Upper lobe of left lung (tissue), 6 donors: ENCODE measurements around the gene PRMT9. TPM values are rescaled to one million over a fixed set of nuclear protein-coding genes. Genes with fewer than 3 reads are reported as not detected.

Experiments
- ATAC-seq, 2 donors: fragments of 200-7000 bp; cut with Tn5 transposase; one replicate each; pipeline ENCODE4 v1.9.1; 2022; ENCODE audit warnings: mild to moderate bottlenecking in 2 of 2, moderate library complexity in 2 of 2; ENCODE audit not compliant: low FRiP score in 2 of 2
- DNase-seq, 2 donors: peaks; one replicate each; pipeline ENCODE4 v3.0.0-alpha.2; 2019 to 2020
- H3K27ac ChIP-seq, 4 donors: fragments of 200-600 bp; sonication (generic); one replicate each; pipeline ENCODE4 v1.5.1; 2016 to 2019
- H3K27me3 ChIP-seq, 4 donors: fragments of 200-600 bp; sonication (generic); one replicate each; pipeline ENCODE4 v1.5.1; 2017 to 2019
- H3K36me3 ChIP-seq, 4 donors: fragments of 200-600 bp; sonication (generic); one replicate each; pipeline ENCODE4 v1.5.1; 2016 to 2019
- H3K4me1 ChIP-seq, 4 donors: fragments of 200-600 bp; sonication (generic); one replicate each; pipeline ENCODE4 v1.5.1; 2018 to 2019
- H3K4me3 ChIP-seq, 4 donors: fragments of 200-600 bp; sonication (generic); one replicate each; pipeline ENCODE4 v1.5.1; 2017 to 2019; ENCODE audit warnings: mild to moderate bottlenecking in 2 of 4, moderate library complexity in 1 of 4
- H3K9me3 ChIP-seq, 4 donors: fragments of 200-600 bp; sonication (generic); one replicate each; pipeline ENCODE4 v1.5.1; 2018 to 2019
- CTCF ChIP-seq, 6 experiments: fragments of 450-650 bp in 4 of 6; fragments of 200-600 bp in 2 of 6; sonication (generic) in 2 of 6; IDR thresholded peaks; one replicate each; pipeline ENCODE4 v1.5.1; 2016 to 2019; ENCODE audit warnings: antibody characterized with exemption in 6 of 6
- EP300 ChIP-seq, 4 donors: sonication (generic); formaldehyde crosslinking; IDR thresholded peaks; one replicate each; pipeline ENCODE4 v1.5.1; 2017; ENCODE audit warnings: antibody characterized with exemption in 4 of 4, control low read depth in 2 of 4
- POLR2A ChIP-seq, 4 donors: fragments of 450-650 bp; IDR thresholded peaks; one replicate each; pipeline ENCODE4 v1.5.1; 2016 to 2017; ENCODE audit warnings: antibody characterized with exemption in 4 of 4, mild to moderate bottlenecking in 2 of 4
- POLR2AphosphoS5 ChIP-seq, 2 donors: sonication (generic); formaldehyde crosslinking; IDR thresholded peaks; one replicate each; pipeline ENCODE4 v1.5.1; 2017; ENCODE audit warnings: antibody characterized with exemption in 2 of 2
- whole genome bisulfite sequencing, 2 donors: methylation state at CpG; one replicate each; pipeline ENCODE4 v1.1.5; 2017 to 2018; 5-methylcytosine and 5-hydroxymethylcytosine counted together
- total RNA-seq, 6 donors: library from RNA; depleted of rRNA in 4 of 6; stranded (reverse); fragments of >200 nt in 4 of 6; gene quantifications; one replicate each; pipeline versions ENCODE4 v1.1.0 to v1.2.1, GENCODE V29; 2016 to 2021
- donor health status: DM: no; HTN: no; CAD: no; lungs with moderate emphysema.
- donor health status: DM: no; HTN: yes; CAD: no; lungs with severe emphysema.

PRMT9 gene
- total RNA-seq, 6 donors from 2014 or later: 5.7 to 12.6 (median 8.0) TPM

- no peak for ATAC-seq
- Histone ChIP-seq H3K4me3 (no peak overlapping the region), H3K4me1 (peaks cover 32 to 47% (median 37%) of the 10 kb centered on the region in 4 donors), H3K9me3 (no peaks in the 10 kb centered on the region), H3K36me3 (peaks cover 0 to 28% (median 9%) of the 10 kb centered on the region in 4 donors), H3K27me3 (no peaks in the 10 kb centered on the region), H3K27ac (no peak overlapping the region)
- 51 to 62% methylated on average over 2 of the region's 2 CpGs for WGBS, 2 donors
- DNase-seq: no peak
- TF ChIP-seq EP300 (IDR thresholded peaks at IDR 0.05): no peak
- no peak for TF ChIP-seq CTCF (IDR thresholded peaks at IDR 0.05)
- no peak for TF ChIP-seq POLR2A (IDR thresholded peaks at IDR 0.05)
- no peak for TF ChIP-seq POLR2AphosphoS5 (IDR thresholded peaks at IDR 0.05)
These were observed 63.6 kb downstream of the PRMT9 start for GRCh38 chr4:147620315-147620714.

- Histone ChIP-seq H3K36me3 (peaks cover 0 to 10% (median 4%) of the 10 kb centered on the region in 4 donors), H3K9me3 (no peaks in the 10 kb centered on the region), H3K27ac (peak overlapping the region; percentile 81 to 92 (median 87)), H3K27me3 (no peaks in the 10 kb centered on the region), H3K4me1 (peaks cover 32 to 47% (median 37%) of the 10 kb centered on the region in 4 donors), H3K4me3 (peak overlapping the region; percentile 74 to 93 (median 83))
- DNase-seq (no peak), ATAC-seq (peak in 1 of 2 donors; percentile 17)
- TF ChIP-seq POLR2AphosphoS5 (IDR thresholded peaks at IDR 0.05) (no peak), POLR2A (IDR thresholded peaks at IDR 0.05) (no peak), EP300 (IDR thresholded peaks at IDR 0.05) (no peak), CTCF (IDR thresholded peaks at IDR 0.05) (no peak)
- WGBS, 2 donors: 12 to 13% methylated on average over 17 of the region's 17 CpGs
These were observed 65.9 kb downstream of the PRMT9 start for GRCh38 chr4:147617841-147618691.

DNA sequence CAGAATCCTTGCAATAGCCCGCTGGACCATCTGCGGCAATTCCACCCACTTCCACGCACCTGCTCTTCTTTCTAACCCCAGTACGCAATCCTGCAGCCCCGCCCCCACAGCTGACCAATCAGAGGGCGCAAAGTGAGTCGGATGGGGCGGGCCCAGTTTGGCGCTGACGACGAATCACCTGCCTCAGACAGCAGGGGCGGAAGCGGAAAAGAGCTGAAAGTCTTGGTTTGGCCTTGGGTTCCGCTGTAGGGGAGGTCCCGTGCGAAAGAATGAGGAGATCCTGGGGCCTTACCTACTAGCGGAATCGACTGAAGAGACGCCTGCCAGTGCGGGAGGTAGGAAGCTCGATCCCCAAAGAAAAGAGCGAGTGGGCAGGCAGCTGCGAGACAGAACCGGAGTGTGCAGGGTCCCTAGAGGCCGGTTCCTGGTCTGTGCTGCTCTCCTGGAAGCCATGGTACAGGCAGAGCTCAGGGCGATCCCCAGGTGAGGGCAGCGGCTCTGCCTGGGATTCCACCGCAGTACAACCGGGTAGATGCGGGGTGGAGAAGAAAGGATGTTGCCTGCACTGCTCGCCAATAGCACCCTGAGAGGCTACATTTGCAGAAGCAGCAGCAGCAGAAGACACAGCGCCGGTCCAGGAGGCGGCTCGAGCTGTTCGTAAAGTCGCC, 66.7 kb downstream of the PRMT9 start, which contains the start of gene TMEM184C:
Gene TMEM184C (plus strand): TSS at position 225 of the 668 bp plus-strand sequence. CDS start 560 bp downstream, outside the sequence.
- TF ChIP-seq CTCF (IDR thresholded peaks at IDR 0.05) (peak in 4 of 6 experiments; percentile 15 to 36 (median 22)), POLR2AphosphoS5 (IDR thresholded peaks at IDR 0.05) (peak; percentile 68 to 86), EP300 (IDR thresholded peaks at IDR 0.05) (no peak), POLR2A (IDR thresholded peaks at IDR 0.05) (peak in 3 of 4 donors; percentile 42 to 86 (median 56))
- no peaks in the 10 kb centered on the region for H3K9me3 ChIP-seq
- H3K4me1 ChIP-seq: peaks cover 32 to 47% (median 37%) of the 10 kb centered on the region in 4 donors
- 0 to 2% methylated on average over 26 to 37 of the region's 37 CpGs for WGBS, 2 donors
- H3K27me3 ChIP-seq: no peaks in the 10 kb centered on the region
- ATAC-seq (peak; percentile 99 to 100), DNase-seq (peak; percentile 95 to 98)
- peak within 1 kb of the TSS; percentile 81 to 92 (median 87) for H3K27ac ChIP-seq
- peak within 1 kb of the TSS; percentile 74 to 93 (median 83) for H3K4me3 ChIP-seq
- peaks cover 0 to 2% (median 0%) of the 10 kb centered on the region in 4 donors for H3K36me3 ChIP-seq

- Histone ChIP-seq H3K4me1 (peaks cover 29 to 44% (median 36%) of the 10 kb centered on the region in 4 donors), H3K4me3 (peak overlapping the region; percentile 74 to 93 (median 83)), H3K36me3 (no peaks in the 10 kb centered on the region), H3K27ac (peak overlapping the region in 3 of 4 donors; percentile 87 to 92 (median 87)), H3K9me3 (no peaks in the 10 kb centered on the region), H3K27me3 (no peaks in the 10 kb centered on the region)
- 31 to 40% methylated on average over 6 of the region's 6 CpGs for whole genome bisulfite sequencing, 2 donors
- no peak for TF ChIP-seq CTCF (IDR thresholded peaks at IDR 0.05)
- TF ChIP-seq POLR2A (IDR thresholded peaks at IDR 0.05): no peak
- TF ChIP-seq POLR2AphosphoS5 (IDR thresholded peaks at IDR 0.05): no peak
- TF ChIP-seq EP300 (IDR thresholded peaks at IDR 0.05): no peak
- DNase-seq (no peak), ATAC-seq (peak in 1 of 2 donors; percentile 1)
These were observed 67.2 kb downstream of the PRMT9 start for GRCh38 chr4:147616849-147617172.
